MG63 (cell line): ENCODE results near the gene CAMKK1. TPM values are rescaled to one million over a fixed set of nuclear protein-coding genes. Genes with fewer than 3 reads are reported as not detected.
A peak's percentile ranks its signal among the peaks of the same experiment; 100 is the strongest.

Experiments
- DNase-seq: peaks from one replicate; pipeline ENCODE4 v3.0.0-alpha.2; 2020
- H3K27me3 ChIP-seq: fragments of 250-450 bp; sonication (Bioruptor Pico); 2 replicates; pipeline ENCODE4 v1.5.1; 2020; ENCODE audit warnings: mild to moderate bottlenecking, moderate library complexity
- H3K36me3 ChIP-seq: fragments of 250-450 bp; sonication (Bioruptor Pico); 2 replicates; pipeline ENCODE4 v1.5.1; 2020; ENCODE audit warnings: mild to moderate bottlenecking, moderate library complexity
- H3K4me3 ChIP-seq: fragments of 250-450 bp; sonication (Bioruptor Pico); 2 replicates; pipeline ENCODE4 v1.5.1; 2020; ENCODE audit warnings: mild to moderate bottlenecking, moderate library complexity
- H3K9me3 ChIP-seq: fragments of 250-450 bp; sonication (Bioruptor Pico); 2 replicates; pipeline ENCODE4 v1.5.1; 2020; ENCODE audit warnings: mild to moderate bottlenecking, moderate library complexity
- total RNA-seq: library from RNA; depleted of rRNA; stranded (reverse); fragments of >200 nt; shearing (Covaris generic); gene quantifications from 2 replicates; pipeline ENCODE4 v1.2.3, GENCODE V29; 2014; ENCODE audit warnings: low replicate concordance

CAMKK1 gene
- total RNA-seq, 1 experiment from 2014 or later, result 3.9 TPM

DNA sequence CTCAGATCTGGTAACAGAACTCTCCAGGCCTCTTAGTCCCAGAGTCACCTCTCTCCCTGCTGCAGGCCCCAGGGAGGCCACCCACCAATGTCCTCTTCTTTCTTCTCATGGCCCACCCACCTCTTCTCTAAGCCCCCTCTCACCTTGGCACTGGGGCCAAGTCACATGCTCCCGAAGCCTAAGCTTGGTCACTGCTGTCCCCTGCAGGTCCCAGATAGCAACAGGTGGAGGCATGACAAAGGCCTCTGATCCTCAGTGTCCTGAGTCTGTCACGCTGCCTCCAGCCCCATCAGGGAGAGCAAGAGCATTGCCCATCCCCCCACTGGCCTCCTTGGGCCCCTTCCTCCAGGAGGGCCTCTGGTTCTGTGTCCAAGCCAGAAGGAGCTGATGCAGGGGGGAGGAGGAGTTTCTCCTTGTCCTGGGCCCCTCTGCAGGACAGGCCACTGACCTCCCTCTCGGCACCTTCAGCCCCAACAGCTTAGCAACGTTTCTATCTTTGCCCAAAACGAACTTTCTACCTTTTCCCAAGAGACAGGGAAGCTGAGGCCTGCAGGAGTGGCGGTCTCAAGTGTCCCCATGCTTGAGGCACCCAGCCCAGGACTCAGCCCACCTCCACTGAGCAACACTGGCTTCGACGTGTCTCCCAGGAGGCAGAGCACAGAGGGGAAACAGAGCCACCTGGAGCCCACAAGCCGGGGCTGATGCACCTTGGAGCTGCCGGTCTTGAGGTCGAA is 14.8 kb upstream of the CAMKK1 start:
- DNase-seq, result no peak
- Histone ChIP-seq H3K9me3 (no peaks in the 10 kb centered on the region), H3K4me3 (no peak overlapping the region), H3K36me3 (no peaks in the 10 kb centered on the region), H3K27me3 (no peaks in the 10 kb centered on the region)

DNA sequence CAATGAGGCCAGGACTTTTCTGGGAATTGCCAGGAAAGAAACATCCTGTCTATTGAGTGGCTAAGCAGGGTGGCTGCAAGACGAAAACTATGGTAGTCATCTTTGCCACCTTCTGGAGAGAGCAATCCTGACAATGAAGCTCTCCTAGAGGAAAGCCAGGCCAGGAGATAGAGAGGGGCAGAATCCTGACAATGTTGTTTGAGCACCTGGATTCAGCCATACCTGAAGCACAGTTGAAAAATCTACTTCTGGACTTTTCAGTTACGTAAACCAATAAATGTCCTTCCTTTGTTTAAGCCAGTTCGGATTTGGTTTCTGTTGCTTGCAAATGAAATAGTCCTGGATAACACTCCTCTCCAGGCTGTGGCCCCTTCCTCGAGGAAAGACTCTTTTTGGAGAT is 14.0 kb upstream of the CAMKK1 start:
- Histone ChIP-seq H3K4me3 (no peak overlapping the region), H3K27me3 (no peaks in the 10 kb centered on the region), H3K9me3 (no peaks in the 10 kb centered on the region), H3K36me3 (no peaks in the 10 kb centered on the region)
- DNase-seq, result no peak

DNA sequence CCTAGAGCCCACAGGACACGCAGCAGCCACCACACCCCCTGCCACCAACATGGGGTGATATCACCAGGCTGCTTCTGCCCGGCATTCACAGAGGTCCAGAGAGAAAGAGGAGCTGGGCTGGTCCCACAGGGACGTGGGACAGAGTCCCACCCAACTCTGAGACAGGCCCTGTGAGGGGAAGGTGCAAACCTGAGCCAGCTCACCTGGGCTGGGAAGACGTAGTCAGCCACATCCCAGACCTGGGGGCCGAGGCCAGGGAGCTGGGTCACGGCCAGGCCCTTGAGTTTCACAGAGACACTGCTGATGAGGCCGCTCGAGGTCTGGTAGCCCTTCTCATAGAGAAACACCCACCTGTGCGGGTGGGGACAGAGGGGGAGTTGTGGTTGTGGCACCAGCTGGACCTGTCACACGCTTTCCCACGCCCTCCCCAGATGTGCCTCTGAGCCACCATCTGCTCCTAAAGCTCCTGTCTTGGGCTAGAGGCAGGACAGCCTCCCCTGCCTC is 12.2 kb upstream of the CAMKK1 start:
- no peaks in the 10 kb centered on the region for H3K9me3 ChIP-seq
- H3K27me3 ChIP-seq, result no peaks in the 10 kb centered on the region
- DNase-seq, result no peak
- H3K4me3 ChIP-seq, result no peak overlapping the region
- H3K36me3 ChIP-seq, result no peaks in the 10 kb centered on the region

DNA sequence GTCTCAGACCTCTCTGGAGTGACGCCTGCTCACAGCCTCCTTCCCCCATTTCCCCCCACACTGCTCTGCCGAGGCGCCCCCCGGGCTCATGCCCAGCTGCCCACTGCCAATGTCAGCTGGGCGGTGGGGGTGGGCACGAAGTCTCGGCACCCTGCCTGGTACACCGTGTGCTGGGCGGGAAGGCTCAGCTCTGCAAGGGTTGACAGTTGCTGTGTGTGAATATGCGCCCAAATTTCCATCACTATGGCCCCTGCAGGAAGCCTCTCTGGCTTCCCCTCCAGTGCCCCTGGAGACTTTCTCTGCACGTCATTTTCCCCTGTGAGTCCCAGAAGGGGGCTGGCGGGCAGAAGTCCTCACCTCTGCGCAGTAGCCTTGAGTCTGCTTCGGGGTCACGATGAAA is 11.6 kb upstream of the CAMKK1 start:
- no peak for DNase-seq
- Histone ChIP-seq H3K4me3 (no peak overlapping the region), H3K27me3 (no peaks in the 10 kb centered on the region), H3K36me3 (no peaks in the 10 kb centered on the region), H3K9me3 (no peaks in the 10 kb centered on the region)

DNA sequence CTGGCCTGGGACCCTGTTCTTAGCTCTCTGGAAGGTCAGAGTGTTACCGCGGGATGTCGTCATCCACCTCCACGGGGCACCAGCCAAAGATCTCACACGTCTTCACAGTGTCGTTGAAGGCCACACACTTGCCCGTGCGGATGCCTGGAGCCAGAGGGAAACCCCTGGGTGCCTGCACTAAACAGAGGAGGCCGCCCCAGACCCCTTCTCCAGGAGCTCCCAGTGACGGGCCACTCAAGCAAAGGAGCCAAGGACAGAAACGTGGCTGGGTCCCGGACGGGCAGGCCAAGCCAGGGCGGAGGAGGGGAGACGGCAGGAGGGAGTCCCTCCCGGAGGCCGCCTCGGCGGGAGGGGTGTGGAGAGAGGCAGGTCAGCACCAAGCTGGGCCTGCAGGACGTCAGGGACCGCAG is 11.0 kb upstream of the CAMKK1 start:
- Histone ChIP-seq H3K4me3 (no peak overlapping the region), H3K36me3 (no peaks in the 10 kb centered on the region), H3K27me3 (no peaks in the 10 kb centered on the region), H3K9me3 (no peaks in the 10 kb centered on the region)
- no peak for DNase-seq

DNA sequence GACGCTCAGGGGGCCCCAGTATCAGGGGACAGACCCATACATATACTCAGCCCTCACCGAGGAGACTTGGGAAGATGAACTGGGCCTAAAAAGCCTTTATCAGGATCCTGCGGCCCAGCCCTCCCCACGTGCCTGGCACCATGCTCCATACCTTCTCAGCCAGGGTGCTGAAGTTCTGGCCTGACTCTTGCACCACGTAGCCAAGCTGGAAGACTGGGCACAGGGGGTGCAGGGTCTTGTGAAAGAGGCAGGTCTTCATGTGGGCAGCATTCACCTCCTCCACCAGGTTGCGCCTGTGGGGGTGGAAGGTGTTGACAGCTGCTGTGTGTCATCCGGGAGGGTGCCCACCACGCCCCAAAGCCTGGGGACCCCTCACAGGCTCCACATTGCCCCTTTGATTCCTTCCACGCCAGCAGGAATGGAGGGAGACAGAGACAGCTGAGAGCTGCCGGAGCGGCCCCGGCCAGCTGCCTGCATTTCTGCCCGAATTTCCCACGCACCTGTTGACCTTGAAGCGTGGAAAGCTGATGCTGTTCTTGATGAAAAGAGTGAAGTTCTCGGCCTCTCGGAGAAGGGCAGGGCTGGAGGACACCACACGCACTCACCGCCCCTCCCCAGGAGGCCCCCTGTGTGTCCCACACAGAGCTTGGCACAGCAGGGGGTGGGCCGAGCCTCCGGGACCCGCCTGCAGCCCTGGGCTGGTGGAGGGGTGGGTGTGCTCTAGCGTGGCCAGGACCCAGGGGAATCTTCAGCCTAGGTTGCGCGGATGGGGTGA is 10.4 kb upstream of the CAMKK1 start:
- no peaks in the 10 kb centered on the region for H3K9me3 ChIP-seq
- no peak for DNase-seq
- H3K4me3 ChIP-seq, result no peak overlapping the region
- H3K36me3 ChIP-seq, result no peaks in the 10 kb centered on the region
- no peaks in the 10 kb centered on the region for H3K27me3 ChIP-seq

DNA sequence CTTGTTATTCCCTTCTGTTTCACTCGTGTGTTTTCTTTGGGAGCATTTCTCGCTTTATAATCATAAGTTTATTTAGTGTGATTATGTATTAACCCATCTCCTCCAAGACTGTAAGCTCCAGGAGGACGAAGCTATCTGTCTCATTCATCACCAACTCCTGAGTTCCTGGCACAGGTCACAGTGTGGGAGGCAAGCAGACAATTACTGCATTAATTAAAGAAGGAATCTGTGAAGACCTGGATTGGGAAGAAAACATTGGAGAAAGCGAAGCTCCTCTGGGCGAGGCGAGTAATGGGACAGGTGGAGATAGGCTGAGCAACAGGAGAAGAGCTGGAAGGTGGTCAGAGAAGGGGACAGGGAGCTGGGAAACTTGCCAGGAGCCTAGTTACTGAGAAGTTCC is 7.8 kb upstream of the CAMKK1 start:
- H3K36me3 ChIP-seq, result no peaks in the 10 kb centered on the region
- no peak for DNase-seq
- H3K9me3 ChIP-seq, result no peaks in the 10 kb centered on the region
- H3K4me3 ChIP-seq, result no peak overlapping the region
- H3K27me3 ChIP-seq, result no peaks in the 10 kb centered on the region

DNA sequence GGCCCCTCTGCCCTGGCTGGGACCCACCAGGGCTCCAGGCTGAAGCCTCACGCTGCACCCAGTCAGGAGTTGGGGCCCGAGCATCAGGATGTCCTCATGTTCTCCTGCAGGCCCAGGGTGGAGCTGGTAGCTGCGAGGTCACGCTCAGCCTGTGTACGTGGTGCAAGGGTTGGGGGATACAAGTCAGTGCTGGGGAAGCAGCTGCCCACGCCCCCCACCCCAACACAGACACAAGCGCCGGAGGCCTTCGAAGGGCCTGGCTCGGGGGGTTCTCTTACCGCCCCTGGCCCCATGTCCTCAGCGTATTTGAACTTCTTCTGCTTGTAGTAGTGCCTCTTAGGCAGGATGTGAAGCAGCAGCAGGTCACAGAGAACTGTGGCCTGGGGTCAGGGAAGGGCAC is 4.9 kb upstream of the CAMKK1 start:
- DNase-seq, result no peak
- Histone ChIP-seq H3K27me3 (no peaks in the 10 kb centered on the region), H3K9me3 (no peaks in the 10 kb centered on the region), H3K4me3 (no peak overlapping the region), H3K36me3 (no peaks in the 10 kb centered on the region)

DNA sequence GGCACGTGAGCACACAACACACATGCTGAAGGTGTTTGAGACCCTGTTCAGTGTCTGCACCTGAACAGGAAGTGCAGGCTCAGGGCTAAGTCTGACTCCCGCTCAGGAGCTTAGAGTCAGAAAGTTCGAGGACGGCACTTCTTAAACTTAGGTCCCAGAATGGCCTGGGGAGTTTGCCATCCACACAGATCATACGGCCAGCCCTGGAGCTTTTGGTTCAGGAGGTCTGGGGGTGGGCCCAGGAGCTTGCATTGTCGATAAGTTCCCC is 4.0 kb upstream of the CAMKK1 start:
- DNase-seq, result no peak
- H3K36me3 ChIP-seq, result no peaks in the 10 kb centered on the region
- H3K4me3 ChIP-seq, result no peak overlapping the region
- no peaks in the 10 kb centered on the region for H3K27me3 ChIP-seq
- H3K9me3 ChIP-seq, result no peaks in the 10 kb centered on the region

DNA sequence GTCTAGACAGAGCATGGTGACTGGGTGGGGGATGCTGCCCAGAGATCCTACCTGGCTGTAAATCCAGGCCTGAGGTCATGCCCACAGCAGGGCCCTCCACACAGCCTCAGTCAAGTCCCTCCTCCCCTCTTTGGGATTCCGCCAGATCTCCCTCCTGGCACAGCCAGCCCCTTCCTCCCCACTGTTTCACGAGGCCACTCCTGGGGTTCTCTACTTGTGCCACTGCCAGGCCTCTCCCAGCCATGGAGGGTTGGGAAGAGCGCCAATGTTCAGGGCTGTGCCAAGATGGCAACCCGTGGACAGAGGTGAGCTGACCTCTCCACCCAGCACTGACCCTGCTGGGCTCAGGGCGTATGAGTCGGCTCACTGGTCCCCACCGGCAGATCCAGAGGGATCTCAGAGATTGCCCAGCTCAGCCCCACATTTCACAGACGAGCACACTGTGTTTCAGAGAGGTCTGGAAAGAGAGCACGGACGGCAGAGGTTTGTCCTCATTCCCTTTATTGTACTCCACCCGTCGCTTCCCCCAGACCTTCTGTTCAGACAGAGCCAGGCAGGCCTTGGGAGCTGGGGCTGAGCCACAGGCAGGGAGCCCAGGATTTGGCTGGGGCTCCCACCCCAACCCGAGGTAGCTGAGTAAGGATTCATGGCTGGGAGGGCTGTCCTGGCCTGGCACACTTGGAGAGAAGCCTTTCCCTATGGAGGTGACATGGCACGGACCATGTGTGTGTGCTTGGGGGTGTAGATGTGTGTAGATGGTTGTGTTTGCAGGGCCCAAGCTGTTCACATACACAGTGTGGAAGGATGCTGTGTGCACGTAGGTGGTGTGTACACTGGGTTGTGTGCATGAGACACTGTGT is 3.5 kb upstream of the CAMKK1 start:
- Histone ChIP-seq H3K27me3 (no peaks in the 10 kb centered on the region), H3K36me3 (no peaks in the 10 kb centered on the region), H3K9me3 (no peaks in the 10 kb centered on the region), H3K4me3 (no peak overlapping the region)
- DNase-seq, result peak; percentile 58

DNA sequence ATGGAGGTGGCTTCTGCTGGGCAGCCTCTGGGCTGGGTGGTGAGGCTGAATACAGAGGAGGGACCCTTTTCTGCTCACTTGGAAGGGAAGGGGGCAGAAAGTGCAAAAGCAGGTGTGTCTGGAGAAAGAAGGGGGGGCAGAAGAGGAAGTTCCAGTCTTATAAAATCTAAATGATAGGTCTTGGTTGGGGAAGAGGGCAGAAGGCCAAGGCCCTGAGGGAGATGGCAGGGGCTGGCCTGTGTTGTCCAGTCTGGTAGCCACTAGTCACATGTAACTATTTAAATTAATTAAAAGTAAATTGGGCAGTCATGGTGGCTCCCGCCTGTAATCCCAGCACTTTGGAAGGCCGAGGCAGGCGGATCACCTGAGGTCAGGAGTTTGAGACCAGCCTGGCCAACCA is 2.5 kb upstream of the CAMKK1 start:
- no peaks in the 10 kb centered on the region for H3K27me3 ChIP-seq
- no peak overlapping the region for H3K4me3 ChIP-seq
- no peaks in the 10 kb centered on the region for H3K36me3 ChIP-seq
- no peaks in the 10 kb centered on the region for H3K9me3 ChIP-seq
- no peak for DNase-seq

DNA sequence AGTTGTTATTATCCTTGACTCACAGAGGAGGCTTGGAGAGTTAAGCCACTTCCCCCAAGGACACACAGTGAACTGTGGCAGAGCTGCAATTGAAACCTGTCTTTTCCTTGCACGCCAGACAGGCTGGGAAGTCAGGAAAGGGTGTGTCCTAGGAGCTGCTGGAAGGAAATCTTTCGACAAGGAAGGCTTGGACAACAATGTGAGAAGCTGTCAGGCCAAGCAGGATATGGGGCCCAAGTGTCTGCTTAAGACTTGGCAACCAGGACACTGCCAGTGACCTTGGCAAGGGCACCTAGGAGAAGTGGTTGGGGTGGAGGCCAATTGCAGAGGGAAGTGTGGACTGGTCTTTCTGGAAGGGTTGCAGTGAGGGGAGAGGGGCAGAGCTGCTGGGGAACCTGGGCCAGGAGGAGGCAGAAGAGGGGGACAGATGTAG is 2.1 kb upstream of the CAMKK1 start:
- Histone ChIP-seq H3K4me3 (no peak overlapping the region), H3K27me3 (no peaks in the 10 kb centered on the region), H3K9me3 (no peaks in the 10 kb centered on the region), H3K36me3 (no peaks in the 10 kb centered on the region)
- DNase-seq, result peak; percentile 82

DNA sequence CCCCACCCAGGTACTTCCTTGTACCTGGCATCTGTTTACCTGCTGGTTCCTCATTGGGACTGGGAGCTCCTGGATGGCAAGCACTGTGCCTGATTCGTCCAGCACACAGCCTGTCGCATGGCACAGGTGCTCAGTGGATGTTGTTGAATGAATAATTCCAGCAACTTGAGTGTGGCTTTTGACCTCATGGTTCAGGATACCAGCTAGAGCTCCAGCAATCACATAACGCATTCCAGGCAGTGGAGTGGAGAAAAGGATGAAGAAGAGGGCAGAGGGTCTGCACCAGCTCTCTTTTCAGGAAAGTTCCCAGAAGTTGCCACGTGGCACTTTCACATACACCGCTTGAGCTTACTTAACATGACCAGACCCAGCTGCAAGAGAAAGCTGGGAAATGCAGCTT is 1.3 kb upstream of the CAMKK1 start:
- no peaks in the 10 kb centered on the region for H3K9me3 ChIP-seq
- no peaks in the 10 kb centered on the region for H3K27me3 ChIP-seq
- no peak overlapping the region for H3K4me3 ChIP-seq
- DNase-seq, result no peak
- H3K36me3 ChIP-seq, result no peaks in the 10 kb centered on the region

DNA sequence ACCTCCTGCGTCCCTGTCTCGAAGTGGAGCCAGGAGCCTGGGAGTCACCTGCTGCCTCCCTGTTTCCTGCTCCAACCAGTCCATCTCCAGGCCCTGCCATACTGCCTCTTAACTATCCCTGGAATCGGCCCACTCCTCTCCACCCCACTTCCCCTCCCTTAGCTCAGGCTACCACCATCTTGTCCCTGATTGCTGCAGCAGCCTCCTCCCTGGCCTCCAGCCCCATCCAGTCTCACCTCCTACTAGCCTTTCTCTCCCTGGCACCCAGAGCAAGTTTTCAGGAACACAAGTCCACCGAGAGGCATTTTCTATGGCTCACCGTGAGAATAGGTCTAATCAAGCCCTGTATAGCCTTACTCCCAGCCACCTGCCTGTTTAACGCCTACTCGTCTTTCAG is 865 bp upstream of the CAMKK1 start:
- Histone ChIP-seq H3K4me3 (no peak overlapping the region), H3K36me3 (no peaks in the 10 kb centered on the region), H3K9me3 (no peaks in the 10 kb centered on the region), H3K27me3 (no peaks in the 10 kb centered on the region)
- no peak for DNase-seq

DNA sequence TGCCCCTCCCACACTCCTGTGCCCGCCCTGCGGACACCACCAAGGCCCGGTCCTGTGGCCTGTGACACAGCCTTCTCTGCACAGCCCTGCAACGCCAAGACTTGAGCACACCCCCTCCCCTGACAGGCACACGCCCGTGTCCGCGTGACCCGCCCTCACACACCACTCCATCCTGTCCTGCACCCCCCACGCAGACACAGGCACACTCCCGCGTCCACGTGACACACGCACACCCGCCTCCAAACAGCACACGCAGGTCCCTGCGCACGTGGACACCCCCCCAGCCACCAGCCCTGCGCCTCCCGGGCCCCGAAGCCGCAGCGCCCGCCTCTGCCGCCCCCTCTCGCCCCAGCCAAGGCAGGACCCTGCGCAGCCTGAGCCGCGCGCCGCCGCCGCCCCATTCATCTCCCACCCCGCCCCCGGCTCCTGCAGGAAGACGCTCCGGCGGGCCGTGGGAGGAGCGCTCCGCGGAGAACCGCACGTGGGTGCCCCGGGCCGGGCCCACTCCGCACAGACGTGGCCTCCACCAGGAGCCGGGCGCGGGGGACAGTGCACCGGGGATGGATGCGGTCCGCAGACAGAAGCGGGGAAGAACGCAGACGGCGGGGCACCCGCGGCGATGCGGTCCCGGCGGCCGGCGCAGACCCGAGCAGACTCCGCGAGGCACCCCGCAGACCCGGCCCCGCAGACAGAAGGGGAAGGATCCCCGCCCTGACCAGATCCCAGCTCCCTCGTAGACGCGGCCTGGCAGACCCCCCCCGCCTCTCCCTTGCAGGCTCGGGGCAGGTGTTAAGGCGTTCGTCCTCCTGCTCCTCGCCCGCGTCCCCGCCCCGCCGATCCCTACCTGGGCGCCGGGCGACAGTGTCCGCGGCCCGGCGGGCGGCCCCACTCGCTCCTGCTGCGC is 506 bp downstream of the CAMKK1 start:
- H3K36me3 ChIP-seq, result no peaks in the 10 kb centered on the region
- H3K9me3 ChIP-seq, result no peaks in the 10 kb centered on the region
- peak; percentile 37 for DNase-seq
- H3K4me3 ChIP-seq, result peak overlapping the region; percentile 56
- H3K27me3 ChIP-seq, result no peaks in the 10 kb centered on the region

DNA sequence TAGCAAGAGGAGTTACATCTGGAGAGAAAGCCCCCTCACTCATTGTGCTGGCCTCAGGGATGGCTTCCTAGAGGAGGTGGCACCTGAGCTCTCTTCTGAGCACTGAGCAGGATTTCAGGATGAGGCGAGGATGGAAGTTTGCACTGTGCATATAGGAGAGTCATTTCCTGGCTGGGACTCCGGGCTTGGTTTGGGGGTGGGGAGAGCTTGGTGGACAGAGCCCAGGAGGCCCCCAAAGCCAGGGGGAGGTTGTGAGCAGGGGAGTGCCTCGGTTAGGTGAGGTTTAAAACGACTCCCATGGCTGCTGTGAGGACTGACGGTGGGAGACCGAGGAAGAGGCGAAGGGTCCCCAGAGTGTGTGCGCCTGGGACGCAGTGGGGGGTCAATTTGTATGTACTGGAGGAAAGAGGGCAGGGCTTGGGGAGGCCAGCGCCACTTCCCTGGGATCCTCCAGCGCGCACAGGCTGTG is 1.2 kb downstream of the CAMKK1 start:
- no peak for DNase-seq
- no peaks in the 10 kb centered on the region for H3K9me3 ChIP-seq
- no peaks in the 10 kb centered on the region for H3K27me3 ChIP-seq
- no peaks in the 10 kb centered on the region for H3K36me3 ChIP-seq
- peak overlapping the region; percentile 56 for H3K4me3 ChIP-seq
